Stimulated activated CD4-positive, alpha-beta T cell treated with anti-CD3 and anti-CD28 coated beads, Interleukin-15, amount 100 ng/mL, for 48 hours (primary cell): Measurements from ENCODE around the gene RANBP1.
"Not testable (repeated sequence)": the region's sequence is repeated elsewhere in the genome, so short reads cannot be mapped to it uniquely, and the experiment has no call there.

Experiments
- DNase-seq, 2 donors: peaks; one replicate each; pipeline ENCODE4 v3.0.0-alpha.2; 2020; ENCODE audit warnings: low read depth in 2 of 2

Gene RANBP1

DNA sequence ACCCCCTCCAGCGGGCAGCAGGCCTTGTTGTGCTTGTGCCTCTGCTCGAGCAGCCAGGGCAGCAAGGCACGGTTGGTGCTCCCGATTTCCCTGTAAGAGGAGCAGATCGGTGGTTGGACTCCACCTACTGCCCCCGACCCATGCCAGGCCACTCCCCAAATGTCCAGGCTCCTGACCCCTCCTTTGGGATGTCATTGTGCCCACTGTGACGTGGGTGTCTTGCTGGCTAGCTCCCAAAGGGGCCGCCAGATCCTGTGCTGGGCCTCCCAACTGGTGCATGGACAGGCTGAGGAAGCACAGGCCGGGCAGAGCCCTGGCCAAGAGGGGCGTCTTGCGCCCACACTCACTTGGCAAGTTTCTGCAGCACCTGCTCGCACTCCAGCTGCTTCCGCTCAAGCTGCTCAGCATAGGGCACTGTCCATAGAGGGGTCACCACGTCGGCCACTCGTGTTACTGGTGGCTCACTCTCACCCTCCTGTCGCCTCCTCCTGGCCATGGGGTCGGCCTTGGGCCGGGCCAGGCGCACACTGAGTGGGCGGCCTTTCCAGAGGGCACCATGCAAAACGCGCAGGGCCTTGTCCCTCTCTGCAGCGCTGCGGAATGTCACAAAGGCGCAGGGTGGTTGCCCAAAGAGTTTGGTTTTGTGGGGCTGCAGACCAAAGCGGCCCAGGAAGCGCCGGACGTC is at the start of gene RANBP1:
Gene RANBP1, plus strand, starts transcription at position 414 of the 685 bp plus-strand sequence. Its CDS starts 81 bp downstream, at position 495.
- DNase-seq, result no peak

DNA sequence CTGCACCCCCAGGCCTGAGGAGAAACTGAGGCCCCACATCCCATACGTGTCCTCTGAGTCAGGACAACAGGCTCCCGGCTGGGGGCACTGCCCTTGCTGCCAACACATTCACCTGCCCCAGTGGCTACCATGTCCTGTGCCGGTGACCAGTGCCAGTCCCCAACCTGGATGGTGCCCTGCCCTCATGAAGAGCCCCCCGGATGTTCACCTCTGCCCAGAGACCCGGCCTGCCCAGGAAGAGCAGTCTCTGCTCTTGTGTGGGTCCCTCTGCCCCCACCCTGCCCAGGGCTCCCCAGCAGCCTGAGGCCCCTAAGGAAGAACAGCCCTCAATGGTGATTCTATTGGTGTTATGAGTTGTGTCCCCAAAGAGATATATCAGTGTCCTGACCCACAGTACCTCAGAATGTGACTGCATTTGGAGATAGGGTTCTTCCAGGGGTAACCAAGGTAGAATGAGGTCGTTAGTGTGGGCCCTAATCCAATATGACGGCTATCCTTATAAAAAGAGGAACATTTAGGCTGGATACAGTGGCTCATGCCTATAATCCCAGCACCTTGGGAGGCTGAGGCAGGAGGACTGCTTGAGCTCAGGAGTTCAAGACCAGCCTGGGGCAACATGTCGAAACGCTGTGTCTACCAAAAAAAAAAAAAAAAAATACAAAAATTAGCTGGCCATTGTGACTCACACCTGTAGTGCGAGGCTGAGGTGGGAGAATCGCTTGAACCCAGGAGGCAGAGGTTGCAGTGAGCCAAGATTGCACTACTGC is 49.1 kb upstream of the RANBP1 start:
- DNase-seq, result no peak

DNA sequence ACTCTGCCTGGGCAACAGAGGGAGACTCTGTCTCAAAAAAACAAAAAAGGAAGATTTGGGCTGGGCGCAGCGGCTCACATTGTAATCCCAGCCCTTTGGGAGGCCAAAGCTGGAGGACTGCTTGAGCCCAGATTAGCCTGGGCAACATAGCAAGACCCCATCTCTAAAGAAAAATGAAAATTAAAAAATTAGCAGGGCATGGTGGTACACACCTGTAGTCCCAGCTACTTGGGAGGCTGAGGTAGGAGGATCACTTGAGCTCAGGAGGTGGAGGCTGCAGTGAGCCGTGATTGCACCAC is 48.6 kb upstream of the RANBP1 start:
- not testable (repeated sequence) for DNase-seq

DNA sequence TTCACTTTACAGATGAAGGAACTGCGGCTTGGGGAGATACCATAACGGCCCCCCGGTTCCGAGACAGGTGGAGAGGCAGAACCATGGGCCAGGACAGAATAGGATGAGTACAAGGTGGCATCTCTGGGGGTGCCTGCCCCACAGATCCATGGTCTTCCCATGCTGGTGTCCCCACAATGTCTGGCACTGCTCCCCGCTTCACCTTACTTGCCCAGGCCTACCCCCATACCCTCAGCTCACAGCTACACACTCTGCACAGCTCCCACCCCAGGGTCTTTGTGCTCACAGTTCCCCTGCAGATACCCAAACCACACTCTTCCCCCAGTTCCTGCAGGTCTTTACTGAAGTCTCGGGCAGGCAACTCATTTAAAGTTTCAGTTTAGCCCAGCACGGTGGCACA is 47.3 kb upstream of the RANBP1 start:
- no peak for DNase-seq

DNA sequence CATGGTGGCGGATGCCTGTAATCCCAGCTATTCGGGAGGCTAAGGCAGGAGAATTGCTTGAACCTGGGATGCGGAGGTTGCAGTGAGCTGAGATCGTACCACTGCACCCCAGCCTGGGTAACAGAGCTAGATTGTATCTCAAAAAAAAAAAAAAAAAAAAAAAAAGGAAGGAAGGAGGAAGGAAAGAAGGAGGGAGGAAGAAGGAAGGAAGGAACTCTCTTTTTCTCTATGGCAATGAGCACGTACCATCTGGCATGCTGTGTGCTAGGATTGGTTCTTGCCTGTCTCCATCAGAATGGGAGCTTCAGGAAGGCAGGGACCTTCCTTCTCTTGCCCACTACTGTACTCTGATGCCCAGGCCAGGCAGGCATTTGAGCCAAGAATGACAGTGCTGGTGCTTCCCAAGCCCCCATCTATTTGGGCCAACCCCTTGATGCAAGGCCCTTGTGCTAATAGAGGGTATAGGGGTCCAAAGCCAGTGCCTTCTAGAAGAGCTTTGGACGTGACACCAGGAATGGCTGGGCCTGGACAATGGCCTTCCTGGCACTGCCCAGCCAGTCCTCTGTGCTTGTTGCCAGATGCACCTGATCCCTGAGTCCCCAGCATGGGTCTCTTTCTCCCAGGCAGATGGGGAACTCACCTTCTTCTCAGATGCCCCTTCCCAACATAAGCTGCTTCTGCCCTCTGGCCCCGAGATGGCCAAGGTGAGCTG is 46.4 kb upstream of the RANBP1 start:
- DNase-seq, result no peak

DNA sequence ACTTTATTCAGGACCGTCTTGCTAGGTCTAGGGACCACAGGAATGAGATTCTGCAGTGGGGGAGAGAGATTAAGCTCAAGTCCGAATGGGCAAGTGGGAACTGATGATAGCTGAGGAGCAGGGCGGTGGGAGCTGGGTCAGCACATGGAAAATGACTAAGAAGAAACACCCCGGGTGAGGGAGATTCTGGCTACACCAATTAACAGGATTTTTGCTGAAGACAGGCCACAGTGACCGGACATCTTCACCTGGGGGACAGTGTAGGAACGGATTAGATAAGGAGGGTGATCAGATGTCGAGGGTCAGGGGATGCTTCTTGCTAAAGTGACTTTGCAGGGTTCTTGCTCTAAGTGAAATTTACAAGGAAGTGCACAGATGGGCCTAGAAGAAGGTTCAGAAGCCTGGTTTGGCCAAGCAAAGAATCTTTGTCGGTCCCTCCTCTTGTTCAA is 44.4 kb upstream of the RANBP1 start:
- DNase-seq, result no peak

DNA sequence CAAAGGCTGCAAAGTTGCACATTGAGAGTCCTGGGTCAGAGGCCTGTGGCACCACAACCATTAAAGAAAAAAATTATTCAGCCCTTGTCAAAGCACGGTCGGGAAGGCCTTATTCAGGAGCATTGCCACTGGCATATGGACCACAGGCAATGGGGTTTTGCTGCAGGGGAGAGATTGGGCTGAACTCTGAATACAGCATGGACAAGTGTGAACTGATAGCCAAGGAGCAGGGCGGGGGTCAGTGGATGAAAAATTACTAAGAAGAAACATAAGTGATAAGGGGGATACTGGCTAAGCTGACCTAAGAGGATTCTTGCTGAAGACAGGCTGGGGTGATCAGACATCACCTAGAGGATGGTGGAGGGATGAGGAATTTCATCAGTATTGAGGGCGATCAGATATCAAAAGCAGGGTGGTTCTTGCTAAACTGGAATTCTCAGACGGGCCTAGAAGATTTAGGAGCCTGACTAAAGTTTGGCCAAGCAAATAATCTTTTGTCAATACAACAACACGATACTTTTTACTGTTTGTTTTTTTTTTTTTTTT is 39.2 kb upstream of the RANBP1 start:
- DNase-seq, result no peak

DNA sequence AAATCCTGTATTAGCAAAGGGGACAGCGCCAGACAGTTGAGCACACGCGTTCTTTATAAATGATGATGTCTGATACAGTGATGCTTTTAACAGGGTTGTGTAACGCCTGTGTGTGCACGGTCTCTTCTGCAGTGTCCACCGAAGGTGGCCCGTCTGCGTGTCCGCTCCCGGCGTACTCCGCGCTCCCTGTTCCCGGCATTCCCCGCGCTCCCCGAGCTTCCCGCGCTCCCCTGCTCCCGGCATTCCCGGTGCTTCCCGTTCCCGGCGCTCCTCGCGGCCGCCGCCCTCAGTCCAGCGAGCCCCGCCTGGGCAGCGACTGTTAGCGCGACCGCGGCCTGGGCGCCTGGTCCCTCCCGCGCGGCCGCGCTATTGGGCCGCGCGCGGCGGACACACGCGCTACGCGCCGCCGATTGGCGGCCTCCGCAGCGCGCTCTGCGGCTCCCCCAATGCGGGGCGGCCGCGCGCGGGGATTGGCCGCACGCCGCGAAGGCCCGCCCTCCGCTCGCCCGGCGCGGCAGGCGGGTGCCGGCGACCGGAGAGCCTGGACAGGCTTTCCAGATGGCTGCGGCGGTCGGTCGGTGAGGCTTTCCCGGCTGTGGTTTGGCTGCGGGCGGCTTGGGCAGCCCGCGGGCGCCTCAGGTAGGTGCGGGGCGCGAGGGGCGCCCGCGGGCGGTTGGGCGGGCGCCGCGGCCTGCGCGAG is 36.0 kb upstream of the RANBP1 start, which contains the start of gene DGCR8:
Gene DGCR8, plus strand, starts transcription at position 497 of the 700 bp plus-strand sequence. CDS start 5,723 bp downstream, outside the sequence.
- DNase-seq, result peak in 1 of 2 donors; percentile 59

DNA sequence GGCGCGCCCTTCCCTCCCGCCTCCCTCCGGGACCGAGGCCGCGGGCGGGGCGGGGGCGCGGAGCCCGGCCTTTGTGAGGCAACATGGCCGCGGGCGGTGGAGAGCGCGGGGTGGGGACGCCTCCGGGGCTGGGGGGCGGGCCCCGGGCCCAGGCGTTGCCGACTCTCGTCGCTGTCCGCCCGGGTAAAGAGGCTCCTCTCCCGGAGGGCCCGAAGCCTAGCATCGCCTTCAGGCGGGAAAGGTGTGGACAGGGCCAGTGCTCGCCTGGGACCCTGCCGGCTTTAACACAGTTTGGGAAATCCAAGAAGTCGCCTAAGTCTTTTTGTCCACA is 35.5 kb upstream of the RANBP1 start:
- peak; percentile 37 to 61 for DNase-seq

DNA sequence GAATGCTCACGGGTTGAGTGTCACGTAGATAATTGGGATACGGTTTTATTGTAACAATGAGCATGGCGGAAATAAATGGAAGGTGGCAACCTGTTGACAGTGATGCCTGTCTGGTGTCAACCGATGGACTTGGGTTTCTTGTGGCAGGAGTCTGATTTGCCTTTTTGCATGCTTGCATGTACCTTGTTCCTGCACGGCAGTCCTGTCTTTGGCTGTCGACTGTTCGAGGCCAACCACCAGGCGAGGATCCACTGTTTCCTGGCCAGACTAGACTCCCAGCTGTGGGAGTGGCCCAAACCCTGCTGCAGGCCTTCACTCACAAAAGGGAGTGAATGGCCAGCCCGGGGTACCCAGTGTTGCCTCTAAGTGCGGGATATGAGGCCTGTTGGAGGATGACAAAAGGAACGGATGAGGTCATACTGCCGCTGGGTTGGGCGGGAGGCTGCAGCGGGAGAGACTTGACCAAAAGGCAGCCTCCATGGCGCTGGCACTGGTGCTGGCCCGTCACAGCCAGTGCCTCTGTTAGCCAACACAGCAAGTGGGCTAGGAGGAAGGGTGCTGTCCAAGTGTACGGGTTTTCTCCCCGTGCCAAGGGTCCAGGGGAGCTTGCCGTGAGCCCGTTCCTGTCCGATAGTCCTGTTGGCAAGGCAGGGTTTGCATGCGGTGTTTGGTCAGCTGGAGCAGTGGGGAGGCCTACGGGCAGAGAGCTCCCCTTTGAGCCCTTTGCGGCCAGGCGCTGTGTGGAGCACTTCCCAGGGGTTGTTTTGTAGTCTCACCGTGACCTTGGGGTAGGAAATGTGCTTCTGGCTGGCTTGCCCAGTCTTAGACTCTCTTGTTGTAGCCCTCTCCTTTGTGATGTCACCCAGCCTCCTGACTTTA is 34.9 kb upstream of the RANBP1 start:
- DNase-seq, result no peak

DNA sequence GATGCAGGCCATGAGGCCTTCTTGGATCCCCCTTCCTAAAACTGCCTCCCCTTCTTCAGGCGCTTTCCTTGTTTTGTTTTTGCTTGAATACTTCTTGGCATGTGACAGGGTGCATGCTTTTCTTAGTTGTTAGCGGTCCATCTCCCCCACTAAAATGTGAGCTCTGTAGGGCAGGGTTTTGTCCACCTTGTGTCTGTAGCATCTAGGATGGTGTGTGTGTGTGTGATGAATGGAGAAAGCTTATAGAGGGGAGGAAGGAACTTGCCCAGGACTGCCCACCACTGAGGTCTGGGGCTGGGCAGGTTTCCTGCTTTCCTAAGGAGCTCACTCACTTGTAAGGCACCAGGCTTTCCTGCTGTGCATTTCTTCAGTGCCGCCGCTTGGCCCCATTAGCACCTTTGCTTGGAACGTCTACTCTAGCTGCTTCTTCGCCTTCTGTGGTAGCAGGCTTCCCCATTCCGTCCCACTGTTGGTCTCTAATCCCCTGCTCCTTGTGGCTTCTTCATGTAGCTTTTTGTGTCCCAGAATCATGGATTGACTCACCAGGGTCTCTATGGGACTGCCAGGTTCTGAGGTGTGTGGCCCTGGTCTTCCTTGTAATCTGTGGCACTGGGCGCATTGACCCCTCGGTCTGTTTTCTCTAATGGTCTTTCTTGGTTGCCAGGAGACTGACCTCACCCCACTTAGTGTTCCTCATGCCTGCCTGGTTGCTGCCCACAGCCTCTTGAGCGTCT is 32.6 kb upstream of the RANBP1 start:
- DNase-seq, result no peak

DNA sequence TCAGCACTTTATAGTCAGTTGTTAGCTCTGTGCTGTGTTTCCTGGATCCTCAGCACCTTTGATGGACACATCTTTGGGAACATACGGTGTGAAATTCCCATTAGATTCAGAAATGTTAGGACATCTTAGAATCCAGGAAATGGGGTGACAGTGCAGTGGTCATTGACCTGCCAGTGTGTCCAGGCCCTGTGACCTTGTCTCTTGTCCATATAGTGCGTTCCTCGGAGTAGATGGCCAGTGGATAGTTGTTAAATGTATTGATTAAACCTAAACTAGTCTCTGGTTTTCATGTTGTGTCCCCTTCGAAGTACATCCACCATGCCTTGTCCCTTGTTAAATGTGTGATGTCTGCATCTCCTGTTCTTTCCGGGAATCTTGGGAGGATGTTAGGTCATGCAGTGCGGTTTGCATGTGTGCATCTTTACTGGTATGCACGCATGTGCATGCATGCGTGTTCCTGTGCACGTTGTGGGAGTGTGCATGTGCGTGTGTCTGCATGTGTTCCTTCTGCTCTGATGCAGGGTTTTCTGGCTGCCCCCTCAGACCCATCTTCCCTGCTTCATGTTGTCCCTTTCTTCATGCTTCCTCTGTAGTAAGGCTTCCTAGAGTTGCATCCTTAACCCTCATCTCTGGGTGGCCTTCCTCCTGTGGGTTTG is 31.9 kb upstream of the RANBP1 start:
- no peak for DNase-seq

DNA sequence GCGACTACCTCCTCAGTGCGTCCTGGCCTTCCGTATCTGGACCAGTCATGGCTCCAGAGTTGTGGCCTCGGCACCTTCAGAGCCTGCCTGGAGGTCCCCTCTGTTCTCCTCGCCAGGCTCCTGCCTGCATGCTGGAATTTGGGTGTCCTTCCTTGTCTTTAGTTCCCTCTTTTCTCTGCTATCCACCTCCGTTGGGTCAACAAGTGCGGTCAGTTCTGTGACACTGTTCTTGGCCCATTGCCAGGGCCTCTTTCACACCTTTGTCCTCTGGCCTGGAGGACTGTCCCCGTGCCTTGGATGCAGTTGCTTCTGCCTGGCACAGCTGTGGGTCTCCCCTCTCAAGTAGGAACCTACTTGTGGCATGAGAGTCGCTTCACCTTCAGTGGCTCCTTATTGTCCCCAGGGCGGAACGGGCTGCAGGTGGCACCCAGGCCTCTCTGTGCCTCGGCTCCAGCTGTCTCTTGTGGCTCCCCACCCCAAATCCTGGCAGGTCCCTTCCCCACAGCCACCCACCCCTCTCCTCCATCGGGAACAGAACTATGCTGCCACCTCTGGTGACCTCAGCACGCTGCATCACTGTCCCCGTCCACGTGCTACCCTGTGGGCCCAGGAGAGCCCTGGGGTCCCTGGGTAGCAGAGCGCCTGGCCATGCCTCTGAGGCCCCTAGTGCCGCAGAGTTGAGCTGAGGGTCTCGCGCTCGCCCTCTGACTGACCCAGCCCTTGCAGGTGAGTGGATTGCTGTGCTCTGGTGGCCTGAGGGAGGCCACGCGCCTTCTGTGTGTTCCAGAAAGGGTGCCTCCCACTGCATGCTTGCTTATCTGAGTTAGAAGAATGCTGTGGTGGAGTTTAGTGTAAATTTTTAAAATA is 31.1 kb upstream of the RANBP1 start:
- DNase-seq, result no peak

DNA sequence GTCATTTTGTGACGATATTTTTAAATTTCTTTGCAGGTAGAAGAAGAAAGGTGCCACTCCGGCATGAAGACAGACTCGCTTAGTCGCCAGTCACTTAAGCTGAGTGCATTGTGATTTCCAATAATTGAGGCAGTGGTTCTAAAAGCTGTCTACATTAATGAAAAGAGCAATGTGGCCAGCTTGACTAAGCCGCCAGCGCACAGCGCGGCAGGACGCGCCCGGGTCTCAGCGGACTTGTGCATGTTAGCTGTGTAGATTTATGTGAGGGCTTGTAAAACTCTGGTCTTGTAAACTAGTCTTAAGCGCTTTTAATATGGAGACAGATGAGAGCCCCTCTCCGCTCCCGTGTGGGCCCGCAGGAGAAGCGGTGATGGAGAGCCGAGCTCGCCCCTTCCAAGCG is 30.3 kb upstream of the RANBP1 start:
- DNase-seq, result no peak

DNA sequence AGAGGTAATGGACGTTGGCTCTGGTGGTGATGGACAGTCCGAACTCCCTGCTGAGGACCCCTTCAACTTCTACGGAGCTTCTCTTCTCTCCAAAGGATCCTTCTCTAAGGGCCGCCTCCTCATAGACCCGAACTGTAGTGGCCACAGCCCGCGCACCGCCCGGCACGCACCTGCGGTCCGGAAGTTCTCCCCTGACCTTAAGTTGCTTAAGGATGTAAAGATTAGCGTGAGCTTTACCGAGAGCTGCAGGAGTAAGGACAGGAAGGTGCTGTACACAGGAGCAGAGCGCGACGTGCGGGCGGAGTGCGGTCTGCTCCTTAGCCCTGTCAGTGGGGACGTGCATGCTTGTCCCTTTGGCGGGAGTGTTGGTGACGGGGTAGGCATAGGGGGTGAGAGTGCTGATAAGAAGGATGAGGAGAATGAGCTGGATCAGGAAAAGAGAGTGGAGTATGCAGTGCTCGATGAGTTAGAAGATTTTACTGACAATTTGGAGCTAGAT is 29.8 kb upstream of the RANBP1 start:
- no peak for DNase-seq

DNA sequence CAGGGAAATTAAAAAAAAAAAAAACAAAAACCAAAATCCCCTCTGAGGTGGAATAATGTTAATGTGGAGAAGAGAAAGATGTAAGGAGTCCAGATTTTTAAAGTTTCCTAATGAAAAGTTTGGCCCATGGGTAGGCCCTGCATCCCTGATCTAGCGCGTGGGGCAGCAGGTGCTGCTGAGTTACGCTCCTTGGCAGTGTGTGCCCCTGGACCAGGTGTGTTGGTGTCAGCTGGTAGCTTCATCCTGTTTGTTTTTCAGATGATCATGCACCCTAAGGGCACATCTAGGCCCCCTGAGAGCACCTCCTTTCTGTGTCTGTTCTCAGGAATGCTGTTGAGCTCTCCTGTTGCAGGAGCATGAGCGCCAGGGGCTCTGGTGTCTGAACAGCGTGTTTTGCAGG is 29.1 kb upstream of the RANBP1 start:
- no peak for DNase-seq

DNA sequence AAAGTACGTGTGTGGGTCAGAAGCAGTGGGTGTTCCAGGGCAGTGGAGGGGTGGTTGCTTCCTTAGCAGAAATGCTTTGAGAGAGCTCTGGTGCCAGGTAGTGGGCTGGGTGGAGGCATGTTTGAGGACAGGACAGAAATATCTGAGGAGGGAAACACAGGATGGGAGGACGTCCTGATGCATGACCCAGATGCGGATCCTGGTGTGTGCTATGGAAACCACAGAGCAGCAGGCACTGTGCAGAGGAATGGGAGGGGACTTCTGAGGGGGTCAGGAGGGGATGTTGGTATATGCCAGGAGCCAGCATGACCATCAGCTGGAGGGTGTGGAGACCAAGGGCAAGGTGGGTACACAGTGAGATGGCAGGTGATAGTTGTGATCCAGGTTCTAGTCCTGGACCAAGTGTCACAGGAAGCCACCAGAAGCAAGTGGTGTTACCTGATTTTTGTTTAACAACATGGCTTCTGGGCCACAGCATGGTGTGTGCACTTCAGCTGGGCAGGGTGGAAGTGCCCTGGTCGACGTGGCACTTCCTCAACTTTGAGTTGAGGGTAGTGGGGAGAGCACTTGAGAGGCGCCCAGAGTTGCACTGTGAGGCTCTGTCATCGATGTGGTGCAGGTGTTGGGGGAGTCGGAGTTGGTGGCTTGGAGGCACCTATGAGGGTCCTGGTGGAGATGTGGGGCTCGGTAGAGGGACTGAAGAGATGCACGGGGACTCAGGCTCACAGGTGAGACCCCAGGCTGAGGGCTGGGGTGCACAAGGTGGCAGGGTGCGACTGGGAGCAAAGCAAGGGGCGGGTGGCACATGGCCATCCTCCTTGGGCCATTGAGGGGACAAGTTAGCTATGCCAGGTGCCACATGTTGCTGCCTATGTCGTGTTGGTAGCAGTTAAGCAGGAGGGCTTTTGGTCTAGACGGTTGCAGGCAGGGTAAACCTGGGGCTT is 28.3 kb upstream of the RANBP1 start:
- no peak for DNase-seq
